ENCODE results near the gene COL23A1.
A peak's percentile ranks its signal among the peaks of the same experiment; 100 is the strongest.
"Not testable (repeated sequence)": the region's sequence is repeated elsewhere in the genome, so short reads cannot be mapped to it uniquely, and the experiment has no call there.

Gene COL23A1

DNA sequence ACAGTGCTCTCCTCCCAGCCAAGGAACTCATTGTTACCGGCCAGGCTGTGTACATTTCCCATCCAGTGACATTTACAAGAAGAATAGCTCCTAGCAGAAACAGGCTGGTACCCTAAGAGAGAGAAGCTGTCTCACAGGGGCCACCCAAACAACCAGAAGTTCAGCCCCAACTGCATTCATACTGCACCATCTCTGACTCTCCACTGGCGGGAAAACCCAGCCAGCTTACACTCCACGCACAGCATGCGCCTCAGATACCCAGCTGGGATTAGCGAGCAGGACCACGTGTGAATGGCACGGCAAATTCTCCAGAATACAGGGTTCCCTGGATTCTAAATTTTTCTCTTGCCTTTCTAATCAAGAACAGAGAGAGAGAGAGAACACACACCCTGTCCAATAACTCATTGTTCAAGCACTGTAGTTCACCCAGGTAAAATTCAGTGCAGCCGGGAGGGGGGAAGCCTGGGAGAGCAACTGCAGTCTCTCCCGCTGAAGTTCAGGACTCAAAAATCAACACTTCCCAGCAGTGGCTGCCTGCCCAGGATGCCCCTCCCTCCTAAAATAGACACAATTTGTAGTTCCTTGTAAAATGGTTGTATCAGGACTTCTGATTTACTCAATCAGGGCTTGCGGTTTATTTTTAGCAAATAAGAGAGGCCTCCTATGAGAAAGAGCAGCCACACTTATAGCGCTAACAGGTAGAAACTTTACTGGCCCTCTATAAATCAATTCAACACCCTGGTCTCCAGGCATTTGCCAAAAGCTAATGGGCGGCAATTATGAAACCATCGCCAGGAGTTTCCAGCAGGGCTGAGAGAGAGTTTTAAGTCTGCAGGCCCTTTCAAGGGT, 2.2 kb downstream of the COL23A1 start:
- DNase-seq: no peak

DNA sequence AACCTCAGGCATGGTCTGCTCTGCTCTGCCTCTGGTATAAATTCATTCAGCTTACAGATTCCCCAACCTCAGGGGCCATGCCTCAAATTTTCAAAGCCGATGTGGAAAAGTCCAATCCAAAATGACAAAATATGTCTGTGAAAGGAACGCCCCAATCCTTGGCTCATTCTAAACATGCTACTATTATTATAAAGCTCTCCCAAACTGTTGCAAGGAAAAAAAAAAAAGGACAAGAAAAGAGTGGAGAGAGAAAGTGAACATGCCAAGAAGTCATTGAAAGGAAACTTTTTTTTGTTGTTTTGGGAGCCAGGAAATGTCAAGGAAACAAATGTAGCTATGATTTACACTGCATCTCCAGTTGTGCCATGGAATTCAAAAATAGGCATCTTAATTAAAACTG, 3.8 kb downstream of the COL23A1 start:
- DNase-seq: no peak

DNA sequence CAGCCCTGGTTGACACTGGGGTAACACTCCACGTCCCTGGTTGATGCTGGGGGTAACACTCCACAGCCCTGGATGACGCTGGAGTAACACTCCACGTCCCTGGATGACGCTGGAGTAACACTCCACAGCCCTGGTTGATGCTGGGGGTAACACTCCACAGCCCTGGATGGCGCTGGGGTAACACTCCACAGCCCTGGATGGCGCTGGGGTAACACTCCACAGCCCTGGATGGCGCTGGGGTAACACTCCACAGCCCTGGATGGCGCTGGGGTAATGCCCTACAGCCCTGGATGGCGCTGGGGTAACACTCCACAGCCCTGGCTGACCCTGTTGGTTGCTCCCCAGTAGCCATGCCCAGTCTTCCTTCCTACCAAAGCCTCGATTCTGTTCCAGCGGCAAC, 4.8 kb downstream of the COL23A1 start:
- DNase-seq: not testable (repeated sequence)

DNA sequence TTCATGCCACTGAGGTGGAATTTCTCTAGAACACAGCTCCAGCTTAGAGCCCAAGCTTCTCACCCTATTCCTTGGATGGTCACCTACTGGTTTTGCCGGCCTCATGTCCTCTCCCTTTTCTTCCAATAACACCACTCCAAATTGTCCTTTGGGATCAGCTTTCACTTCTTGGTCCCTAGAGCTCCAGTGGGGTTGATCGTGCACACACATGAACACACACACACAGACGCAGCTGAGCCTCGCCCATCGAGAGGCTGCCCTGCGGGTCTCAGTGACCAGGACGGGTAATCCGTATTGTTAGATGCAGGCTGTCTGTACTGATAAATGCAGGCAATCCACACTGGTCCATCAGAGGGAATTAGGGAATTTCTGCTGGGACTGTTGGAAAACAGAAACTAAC, 6.9 kb downstream of the COL23A1 start:
- DNase-seq: no peak

DNA sequence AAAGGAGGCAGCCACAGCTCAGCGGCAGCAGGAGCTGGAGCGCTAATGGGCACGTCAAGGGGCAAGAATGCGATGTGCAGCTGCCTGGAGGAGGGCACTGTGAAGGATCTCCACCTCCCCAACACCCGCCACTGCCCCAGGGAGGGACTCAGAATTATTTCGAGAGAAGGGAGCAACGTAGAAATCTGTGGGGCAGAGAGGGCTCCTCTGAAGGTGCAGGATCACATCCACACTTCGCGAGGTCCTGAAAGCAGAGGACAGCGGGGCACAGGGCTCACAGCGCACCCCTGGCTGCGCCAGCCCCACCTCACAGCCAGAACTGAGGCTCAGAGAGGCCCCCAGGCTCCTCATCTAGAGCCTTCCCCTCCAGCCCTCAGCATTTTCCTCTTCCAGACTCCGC, 7.9 kb downstream of the COL23A1 start:
- DNase-seq: no peak

DNA sequence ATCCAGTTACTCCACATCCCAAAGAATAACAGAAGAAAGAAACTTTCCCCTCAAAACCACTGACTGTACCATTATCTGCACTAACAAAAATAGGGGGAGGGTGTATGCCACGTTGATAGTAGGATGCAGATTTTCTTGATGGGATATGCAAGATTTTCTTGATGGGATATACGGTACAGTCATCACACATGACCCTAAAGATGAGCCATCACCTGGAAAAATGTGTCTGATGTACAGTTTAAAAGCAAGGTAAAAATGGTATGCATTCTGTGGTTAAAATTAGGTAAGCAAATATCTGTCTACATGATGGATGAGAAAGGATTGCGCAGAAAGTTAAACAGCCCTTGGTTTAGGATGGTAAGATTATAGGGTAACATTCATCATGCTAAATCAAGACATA, 8.6 kb downstream of the COL23A1 start:
- no peak for DNase-seq

DNA sequence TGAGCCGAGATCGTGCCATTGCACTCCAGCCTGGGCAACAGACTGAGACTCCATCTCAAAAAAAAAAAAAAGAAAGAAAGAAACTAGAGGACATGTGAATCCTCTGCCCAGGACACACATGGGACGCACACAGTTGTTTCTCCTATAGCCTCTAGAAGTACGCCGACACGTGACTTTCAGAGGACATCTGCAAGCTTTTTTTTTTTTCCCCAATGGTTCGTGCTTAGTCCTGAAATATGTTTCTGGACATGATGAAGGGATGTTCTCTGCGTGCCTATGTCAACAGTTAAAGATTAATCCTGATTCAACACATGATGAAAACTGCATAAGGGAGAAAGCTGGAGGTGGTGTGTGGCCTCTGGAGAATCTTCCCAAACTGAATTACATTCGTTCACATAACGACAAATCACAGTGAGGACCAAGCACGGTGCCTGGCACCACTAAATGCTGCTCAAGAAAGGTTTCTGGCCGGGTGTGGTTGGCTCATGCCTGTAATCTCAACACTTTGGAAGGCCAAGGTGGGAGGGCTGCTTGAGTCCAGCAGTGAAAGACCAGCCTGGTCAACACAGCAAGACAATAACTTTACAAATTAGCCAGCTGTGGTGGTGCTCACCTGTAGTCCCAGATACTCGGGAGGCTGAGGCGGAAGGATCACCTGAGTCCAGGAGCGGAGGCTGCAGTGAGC, 9.8 kb downstream of the COL23A1 start:
- DNase-seq: no peak

DNA sequence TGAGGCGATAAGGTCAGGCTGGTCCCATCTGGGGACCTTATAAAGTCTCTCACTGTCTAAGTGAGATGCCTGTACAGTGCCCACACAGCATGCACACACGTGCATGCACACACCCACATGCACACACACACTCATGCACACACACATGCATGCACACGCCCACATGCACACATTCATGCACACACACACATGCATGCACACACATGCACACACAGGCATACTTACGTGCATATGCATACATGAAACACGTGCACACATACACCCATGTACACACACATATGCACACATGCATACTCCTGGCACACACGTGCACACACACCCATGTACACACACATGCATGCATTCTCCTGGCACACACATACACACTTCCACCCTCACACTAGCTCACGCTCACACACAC, 12.2 kb downstream of the COL23A1 start:
- DNase-seq: no peak

DNA sequence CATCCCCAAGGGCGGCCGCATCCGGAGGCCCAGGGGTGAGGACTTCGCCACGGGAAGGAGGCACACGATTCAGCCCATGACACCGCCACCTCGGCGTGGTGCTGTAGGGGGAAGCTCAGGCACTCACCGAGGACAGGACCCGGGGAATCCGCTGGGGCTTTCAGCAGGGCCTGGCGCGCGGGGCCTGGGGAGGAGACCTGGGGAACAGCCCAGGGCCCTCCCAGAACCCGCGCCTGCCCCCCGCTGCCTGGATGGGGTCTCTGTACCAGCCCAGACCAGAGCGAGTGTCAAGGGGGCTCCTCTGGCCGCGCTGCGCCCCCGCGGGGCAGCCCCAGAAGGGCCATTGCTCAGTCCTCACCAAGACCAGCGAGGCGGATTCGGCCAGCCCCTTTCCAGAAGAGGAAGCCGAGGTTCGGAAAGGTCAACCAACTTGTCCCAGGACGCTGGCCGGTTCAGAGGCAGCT, 12.8 kb downstream of the COL23A1 start:
- no peak for DNase-seq

DNA sequence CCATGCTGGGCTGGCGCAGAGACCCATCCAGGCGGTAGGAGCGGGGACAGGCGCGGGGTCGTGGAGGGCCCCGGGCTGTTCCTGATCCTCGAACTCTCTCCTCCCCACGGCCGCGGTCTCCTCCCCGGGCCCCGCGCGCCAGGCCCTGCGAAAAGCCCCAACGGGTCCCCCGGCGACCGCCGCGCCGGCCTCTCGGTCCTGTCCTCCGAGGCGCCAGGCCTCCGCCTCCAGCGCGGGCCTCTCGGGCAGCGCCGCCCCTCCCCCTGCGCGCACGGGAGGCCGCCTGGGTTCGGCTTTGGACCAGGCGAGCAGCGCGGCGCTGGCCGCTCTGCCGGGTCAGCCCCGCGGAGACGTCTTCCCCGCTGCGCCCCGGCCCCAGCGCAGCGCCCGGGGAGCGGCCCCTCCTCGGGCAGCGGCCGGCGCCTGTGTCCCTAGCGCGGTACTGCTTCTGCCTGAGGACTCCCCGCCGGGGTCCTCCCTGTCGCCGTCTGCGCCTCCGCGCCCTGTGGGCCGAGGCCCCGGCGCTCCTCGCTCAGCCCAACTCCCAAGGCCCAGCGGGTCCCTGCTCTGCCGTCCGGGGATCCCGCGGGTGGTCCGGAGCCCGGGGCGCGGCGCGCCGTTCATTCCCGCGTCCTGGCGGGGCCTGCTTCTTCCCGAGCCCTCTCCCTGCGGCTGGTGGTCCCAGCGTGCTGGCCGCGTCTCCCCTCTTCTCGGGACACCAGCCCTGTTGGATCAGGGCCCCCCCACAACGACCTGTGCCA, 13.4 kb downstream of the COL23A1 start:
- no peak for DNase-seq

DNA sequence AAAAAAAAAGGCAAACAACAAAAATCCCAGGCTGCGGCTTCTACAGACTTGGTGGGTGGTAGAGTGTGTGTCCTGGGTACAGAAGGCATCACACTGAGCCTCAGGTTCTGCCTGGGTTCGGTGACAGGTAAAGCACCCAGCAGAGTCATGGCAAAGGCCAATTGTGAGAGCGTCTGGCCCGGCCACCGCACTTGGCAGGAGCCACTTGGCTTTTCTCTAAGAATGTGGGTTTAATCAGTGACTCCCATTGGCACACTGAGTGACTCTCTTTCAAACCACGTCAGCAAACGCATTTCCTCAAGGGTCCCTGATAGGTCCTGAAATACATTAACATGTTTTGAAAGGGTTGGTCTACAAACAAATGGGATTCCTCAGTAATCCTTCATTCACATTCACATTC, 17.0 kb downstream of the COL23A1 start:
- DNase-seq: no peak

DNA sequence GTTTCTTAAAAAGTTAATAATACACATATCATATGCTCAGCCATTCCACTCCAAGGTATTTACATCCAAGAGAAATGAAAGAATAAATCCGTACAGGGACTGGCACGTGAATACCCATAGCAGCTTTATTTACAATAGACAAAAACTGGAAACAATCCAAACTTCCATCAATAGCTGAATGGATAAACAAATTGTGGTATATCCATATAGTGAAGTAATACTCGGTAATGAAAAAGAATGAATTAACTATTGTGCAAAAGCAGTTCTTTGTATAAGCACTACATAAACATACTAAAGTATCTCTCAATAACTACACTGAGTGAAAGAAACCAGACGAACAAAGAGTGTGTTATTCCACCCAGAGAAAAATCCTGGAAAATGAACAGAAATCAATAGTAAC, 17.6 kb downstream of the COL23A1 start:
- no peak for DNase-seq

DNA sequence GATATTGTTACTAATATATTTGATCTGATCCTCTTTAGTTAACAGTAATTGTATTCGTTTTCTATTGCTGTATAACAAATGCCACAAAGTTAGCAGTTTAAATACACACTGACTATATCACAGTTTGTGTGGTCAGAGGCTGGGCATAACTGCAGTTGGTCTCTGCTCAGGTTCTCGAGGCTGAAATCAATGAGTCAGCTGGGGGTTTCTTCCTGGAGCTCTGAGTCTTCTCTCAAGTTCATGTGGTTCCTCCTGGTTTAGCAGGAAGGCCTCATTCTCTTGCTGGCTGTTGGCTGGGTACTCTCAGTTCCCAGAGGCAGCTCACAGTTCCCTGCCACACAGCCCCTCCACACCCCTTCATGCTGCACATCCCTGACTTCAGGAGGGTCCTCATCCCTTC, 20.7 kb downstream of the COL23A1 start:
- peak; percentile 8 for DNase-seq

DNA sequence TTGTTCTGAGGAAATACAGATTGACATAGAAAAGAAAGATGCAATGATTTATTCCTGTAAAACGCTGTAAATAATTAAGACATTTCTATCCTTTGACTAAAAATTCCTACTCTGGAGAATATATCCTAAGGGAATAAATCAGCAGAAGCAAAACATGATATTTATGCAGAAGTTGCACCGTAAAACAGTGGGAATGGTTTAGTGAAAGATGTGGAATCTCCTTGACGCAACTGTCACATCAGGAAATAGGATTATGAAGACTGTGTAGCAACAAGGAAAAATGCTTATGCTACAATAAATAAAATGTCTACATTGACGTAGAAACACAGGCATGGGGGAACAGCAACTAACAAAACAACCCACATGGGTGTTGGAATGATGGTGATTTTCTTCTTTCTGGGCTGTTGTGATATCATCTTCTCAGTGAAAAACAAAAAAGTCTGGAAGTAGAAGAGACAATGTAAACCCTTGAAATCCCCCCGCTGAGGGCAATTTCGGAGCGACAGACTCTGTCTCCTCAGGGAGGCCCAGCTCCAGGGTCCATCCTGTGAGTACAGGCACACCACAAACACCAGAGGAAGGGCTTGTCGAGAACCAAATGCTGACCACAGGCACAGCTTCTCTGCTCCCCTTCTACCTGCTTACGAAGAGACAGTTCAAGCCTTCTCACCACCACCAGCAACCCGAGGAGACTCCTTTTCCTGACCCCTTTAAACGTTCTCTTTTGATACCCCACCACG, 25.2 kb downstream of the COL23A1 start:
- DNase-seq: no peak

DNA sequence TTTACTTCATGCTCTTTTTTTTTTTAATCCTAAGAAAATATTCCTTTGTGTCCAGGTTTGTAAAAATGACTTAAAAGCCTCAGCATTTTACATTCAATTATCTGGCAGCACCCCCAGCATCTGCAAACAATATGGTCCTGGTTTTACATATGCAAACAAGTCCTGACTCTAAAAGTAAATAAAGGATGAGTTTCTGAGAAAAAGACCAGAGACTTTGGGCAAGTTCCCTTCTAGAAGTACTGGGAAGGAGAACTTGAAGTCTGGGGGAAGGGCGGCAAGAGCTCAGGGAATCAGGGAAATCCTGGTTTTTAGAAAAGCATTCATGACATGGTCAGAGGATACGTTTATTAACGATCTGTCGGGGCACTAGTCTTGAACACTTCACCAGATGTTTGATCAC, 25.8 kb downstream of the COL23A1 start:
- DNase-seq: no peak

DNA sequence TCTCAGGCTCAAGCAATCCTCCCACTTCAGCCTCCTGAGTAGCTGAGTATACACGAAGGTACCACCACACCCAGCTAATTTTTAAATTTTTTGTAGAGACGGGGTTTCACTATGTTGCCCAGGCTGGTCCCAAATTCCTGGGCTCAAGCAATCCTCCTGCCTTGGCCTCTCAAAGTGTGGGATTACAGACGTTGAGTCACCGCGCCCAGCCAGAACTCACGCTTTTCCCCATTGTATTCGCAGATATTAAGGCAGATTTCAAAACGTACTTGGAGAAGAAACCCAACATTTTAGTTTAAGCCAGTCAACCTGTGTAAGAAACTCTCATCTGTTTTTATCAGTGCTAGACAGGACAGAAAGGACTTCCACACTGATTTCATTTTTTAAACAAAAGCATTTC, 26.6 kb downstream of the COL23A1 start:
- DNase-seq: no peak

DNA sequence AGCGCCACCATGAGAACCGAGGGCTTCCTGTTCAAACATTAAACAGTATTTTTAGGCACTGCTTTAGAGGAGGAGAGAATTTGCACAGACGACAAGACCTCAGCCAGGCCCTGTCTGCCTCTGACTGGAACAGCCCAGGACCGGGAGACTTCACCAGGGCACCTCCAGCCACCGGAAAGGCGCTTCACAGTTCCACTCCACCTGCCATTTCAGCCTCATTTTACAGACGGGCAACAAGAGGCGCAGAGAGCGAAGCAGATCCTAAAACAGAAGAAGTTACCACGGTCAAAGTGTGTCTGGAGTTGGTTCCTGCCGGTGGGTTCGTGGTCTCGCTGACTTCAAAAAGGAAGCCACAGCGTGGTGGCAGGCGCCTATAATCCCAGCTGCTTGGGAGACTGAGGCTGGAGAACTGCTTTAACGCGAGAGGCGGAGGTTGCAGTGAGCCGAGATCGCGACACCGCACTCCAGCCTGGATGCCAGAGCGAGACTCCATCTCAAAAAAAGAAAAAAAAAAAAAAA, 28.4 kb downstream of the COL23A1 start:
- DNase-seq: no peak

DNA sequence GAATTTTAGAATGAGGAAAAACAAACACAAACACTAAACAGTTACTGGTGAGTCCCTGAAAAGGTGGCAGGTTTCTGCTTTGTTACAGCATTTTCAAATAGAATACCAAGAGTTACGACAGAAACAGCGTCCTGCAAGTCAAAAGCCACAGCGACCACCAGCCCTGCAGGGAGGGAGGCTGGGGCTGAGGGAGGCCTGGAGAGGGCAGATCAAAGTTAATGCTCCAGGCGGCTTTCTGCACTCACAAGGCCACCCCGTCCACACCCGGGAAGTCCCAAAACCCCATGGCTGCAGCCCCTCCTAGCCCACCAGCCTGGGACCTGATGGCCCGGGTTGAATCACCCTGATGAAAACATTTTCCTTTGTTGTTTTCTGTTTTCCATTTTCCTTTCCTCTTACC, 29.3 kb downstream of the COL23A1 start:
- no peak for DNase-seq

DNA sequence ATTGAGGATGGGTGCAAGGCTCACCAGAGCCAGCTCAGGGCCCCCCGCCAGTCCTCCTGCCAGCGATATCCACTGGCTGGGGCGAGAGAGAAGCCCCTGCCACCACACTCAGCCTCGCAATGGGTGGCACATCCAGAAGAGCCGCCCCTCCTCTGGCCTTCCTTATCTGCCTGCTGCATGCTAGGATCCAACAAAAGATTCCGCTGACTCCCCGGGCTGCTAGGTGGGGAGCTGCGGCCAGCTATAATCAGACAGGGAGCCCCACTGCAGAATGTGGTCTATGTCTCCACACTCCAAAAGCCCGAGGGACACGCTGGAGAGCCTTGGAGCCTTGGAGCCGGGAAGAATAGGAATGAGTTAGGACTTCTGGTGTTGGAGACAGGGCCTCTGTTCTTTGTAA, 32.8 kb downstream of the COL23A1 start:
- no peak for DNase-seq

DNA sequence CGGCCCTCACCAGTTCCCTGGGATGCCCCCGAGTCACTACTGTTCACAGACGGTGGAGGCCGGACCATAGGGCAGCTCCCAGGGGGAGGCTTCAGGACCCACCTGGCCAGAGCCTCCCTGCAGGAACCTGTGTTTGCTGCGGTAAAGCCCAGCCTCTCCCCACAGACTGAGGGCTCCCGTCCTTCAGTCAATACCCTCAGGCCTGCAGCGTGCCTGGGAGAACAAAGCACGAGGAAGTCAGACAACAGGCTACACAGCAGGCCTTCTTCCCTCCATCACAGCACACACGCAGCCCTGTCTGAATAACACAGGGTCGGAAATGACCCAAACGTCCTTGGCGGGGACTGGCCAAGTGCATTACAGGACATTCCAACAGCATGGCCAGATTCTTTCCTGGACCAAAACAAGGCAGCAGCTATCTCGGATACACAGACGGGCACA, 34.4 kb downstream of the COL23A1 start:
- DNase-seq: no peak

DNA sequence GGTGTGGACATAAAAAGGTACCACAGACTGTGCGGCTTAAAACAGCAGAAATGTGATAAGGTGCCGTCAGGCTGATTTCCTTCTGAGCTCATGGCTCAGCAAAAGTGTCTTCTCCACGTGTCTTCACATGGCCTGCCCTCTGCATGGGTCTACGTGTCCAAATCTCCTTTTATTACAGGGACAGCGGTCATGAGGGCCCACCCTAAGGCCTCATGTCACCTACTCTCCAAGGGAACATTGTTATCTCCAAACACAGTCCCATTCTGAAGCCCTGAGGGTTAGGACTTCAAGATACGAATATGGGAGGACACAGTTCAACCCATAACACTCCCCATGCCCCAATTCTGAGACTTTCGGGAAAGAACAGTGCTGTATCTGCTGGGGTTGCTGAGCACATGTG, 35.2 kb downstream of the COL23A1 start:
- peak; percentile 48 for DNase-seq

DNA sequence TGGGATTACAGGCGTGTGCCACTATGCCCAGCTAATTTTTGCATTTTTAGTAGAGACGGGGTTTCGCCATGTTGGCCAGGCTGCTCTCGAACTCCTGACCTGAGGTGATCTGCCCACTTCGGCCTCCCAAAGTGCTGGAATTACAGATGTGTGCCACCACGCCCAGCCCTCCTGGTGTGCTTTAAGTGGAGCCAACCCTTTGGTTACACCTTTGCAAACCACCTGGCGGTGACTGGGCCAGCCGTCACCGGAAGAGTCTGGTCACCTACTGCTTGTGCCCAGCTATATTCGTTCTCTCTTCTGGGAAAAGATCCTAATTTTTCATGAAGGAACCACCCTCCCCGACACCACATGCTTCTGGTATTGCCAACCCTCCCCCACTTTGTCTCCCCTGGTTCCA, 35.9 kb downstream of the COL23A1 start:
- DNase-seq: no peak

DNA sequence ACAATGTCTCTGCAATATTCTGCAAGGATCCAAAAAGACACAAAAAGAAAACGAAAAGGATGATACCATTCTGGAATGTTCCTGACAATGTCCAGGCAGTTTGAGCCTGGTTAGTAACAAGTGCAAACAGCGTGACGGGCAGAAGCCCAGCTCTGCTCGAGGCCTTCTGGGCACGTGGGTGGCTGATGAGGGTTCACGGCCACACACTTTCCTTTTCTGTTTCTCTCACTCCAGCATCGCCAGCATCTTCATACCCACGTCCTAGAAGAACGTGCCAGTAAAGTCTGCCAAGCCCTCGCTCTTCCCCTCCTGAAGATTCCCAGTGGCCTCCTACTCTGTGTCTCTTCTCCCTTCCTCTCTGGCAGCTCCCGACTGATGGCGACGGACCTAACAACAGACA, 36.7 kb downstream of the COL23A1 start:
- DNase-seq: no peak

Data from OCI-M1 (cell line).